Transverse colon (tissue), 4 donors: ENCODE data around the gene MUSTN1. TPM values are rescaled to one million over a fixed set of nuclear protein-coding genes. Genes with fewer than 3 reads are reported as not detected.

Experiments
- DNase-seq: peaks from one replicate; pipeline ENCODE4 v3.0.0-alpha.2; 2019
- H3K27ac ChIP-seq, 4 donors: fragments of 200-600 bp; sonication (generic); 2 replicates each; pipeline ENCODE4 v1.5.1; 2016 to 2018; ENCODE audit warnings: inconsistent platforms in 4 of 4
- H3K27me3 ChIP-seq: fragments of 200-600 bp; sonication (generic); 2 replicates; pipeline ENCODE4 v1.5.1; 2017; ENCODE audit warnings: inconsistent platforms
- H3K36me3 ChIP-seq, 4 donors: fragments of 200-600 bp; sonication (generic); 2 replicates each; pipeline ENCODE4 v1.5.1; 2017 to 2019; ENCODE audit warnings: inconsistent platforms in 4 of 4
- H3K4me1 ChIP-seq, 4 donors: fragments of 200-600 bp; sonication (generic); 2 replicates each; pipeline ENCODE4 v1.5.1; 2017 to 2020; ENCODE audit warnings: inconsistent platforms in 4 of 4
- H3K4me3 ChIP-seq, 4 donors: fragments of 200-600 bp; sonication (generic); 1 replicate in 1 of 4; 2 replicates in 3 of 4; pipeline versions ENCODE4 v1.5.1 to v1.6.1; 2017 to 2019; ENCODE audit warnings: inconsistent platforms in 4 of 4
- H3K9me3 ChIP-seq, 2 donors: fragments of 200-600 bp; sonication (generic); 2 replicates each; pipeline ENCODE4 v1.5.1; 2017 to 2019; ENCODE audit warnings: inconsistent platforms in 2 of 2
- EP300 ChIP-seq: sonication (generic); formaldehyde crosslinking; IDR thresholded peaks from one replicate; pipeline ENCODE4 v1.6.1; 2017; ENCODE audit warnings: antibody characterized with exemption, low read depth
- POLR2A ChIP-seq: fragments of 450-650 bp; IDR thresholded peaks from one replicate; pipeline ENCODE4 v1.6.1; 2016; ENCODE audit warnings: antibody characterized with exemption, mild to moderate bottlenecking, moderate library complexity
- POLR2AphosphoS5 ChIP-seq, 3 donors: sonication (generic); formaldehyde crosslinking; IDR thresholded peaks; one replicate each; pipeline ENCODE4 v1.6.1; 2016; ENCODE audit warnings: antibody characterized with exemption in 3 of 3
- WGBS, 2 donors: methylation state at CpG; one replicate each; pipeline ENCODE4 v1.1.5; 2018; ENCODE audit warnings: low coverage in 1 of 2; 5-methylcytosine and 5-hydroxymethylcytosine counted together
- in situ Hi-C, 4 donors: fragments of 200-750 bp; cut with MboI; loops; one replicate each; pipeline versions ENCODE4 v1.15.0 to v1.15.1; 2017; ENCODE audit warnings: low sequenced_read_pairs in 3 of 4, low pct_ligation_motif_present in 1 of 4, low pct_unique_long_range_greater_than_20kb in 1 of 4
- intact Hi-C: fragments of 100-400 bp; cut with DNase I; formaldehyde crosslinking; loops from one replicate; pipeline ENCODE4 v1.15.1; 2023; ENCODE audit warnings: low total_unique reads
- total RNA-seq, 4 donors: library from RNA; depleted of rRNA; stranded (reverse); fragments of >200 nt; gene quantifications; one replicate each; pipeline ENCODE4 v1.1.0, GENCODE V29; 2016
- TF ChIP-seq, protein P1 (sequence below), 5 experiments: fragments of 200-600 bp in 3 of 5; fragments of 450-650 bp in 2 of 5; sonication (generic) in 3 of 5; IDR thresholded peaks; 1 replicate in 2 of 5; 2 replicates in 3 of 5; pipeline ENCODE4 v1.5.1; 2016 to 2017; ENCODE audit warnings: antibody characterized with exemption in 5 of 5, inconsistent platforms in 3 of 5, mild to moderate bottlenecking in 2 of 5, moderate library complexity in 1 of 5

MUSTN1 gene
- total RNA-seq, 4 donors from 2014 or later = 3.0 to 26.5 (median 11.8) TPM

- Histone ChIP-seq H3K9me3 (no peaks in the 10 kb centered on the region), H3K27me3 (no peaks in the 10 kb centered on the region), H3K4me3 (no peak overlapping the region), H3K4me1 (no peaks in the 10 kb centered on the region), H3K27ac (no peak overlapping the region), H3K36me3 (no peaks in the 10 kb centered on the region)
- in situ Hi-C loops = no loop called here
- no peak for TF ChIP-seq EP300
- TF ChIP-seq POLR2A = no peak
- TF ChIP-seq, protein P1, sequence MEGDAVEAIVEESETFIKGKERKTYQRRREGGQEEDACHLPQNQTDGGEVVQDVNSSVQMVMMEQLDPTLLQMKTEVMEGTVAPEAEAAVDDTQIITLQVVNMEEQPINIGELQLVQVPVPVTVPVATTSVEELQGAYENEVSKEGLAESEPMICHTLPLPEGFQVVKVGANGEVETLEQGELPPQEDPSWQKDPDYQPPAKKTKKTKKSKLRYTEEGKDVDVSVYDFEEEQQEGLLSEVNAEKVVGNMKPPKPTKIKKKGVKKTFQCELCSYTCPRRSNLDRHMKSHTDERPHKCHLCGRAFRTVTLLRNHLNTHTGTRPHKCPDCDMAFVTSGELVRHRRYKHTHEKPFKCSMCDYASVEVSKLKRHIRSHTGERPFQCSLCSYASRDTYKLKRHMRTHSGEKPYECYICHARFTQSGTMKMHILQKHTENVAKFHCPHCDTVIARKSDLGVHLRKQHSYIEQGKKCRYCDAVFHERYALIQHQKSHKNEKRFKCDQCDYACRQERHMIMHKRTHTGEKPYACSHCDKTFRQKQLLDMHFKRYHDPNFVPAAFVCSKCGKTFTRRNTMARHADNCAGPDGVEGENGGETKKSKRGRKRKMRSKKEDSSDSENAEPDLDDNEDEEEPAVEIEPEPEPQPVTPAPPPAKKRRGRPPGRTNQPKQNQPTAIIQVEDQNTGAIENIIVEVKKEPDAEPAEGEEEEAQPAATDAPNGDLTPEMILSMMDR (IDR thresholded peaks at IDR 0.05) = no peak
- TF ChIP-seq POLR2AphosphoS5 (IDR thresholded peaks at IDR 0.05) = no peak
- intact Hi-C loops = no loop called here
- no peak for DNase-seq
- 60% methylated on average over 9 of the region's 9 CpGs; no CpG with 5 or more reads in 1 of the 2 donors for WGBS, 2 donors
Observed at GRCh38 chr3:52795298-52795900, 39.4 kb downstream of the MUSTN1 start.

GRCh38 chr3:52794612-52795099 lies 40.2 kb downstream of the MUSTN1 start, which contains the start of gene ITIH3:
ITIH3 (plus strand) TSS chr3:52794796; CDS start chr3:52794804, 8 bp downstream.
- TF ChIP-seq, protein P1 (IDR thresholded peaks at IDR 0.05) = no peak
- TF ChIP-seq EP300 (no peak), POLR2AphosphoS5 (IDR thresholded peaks at IDR 0.05) (no peak), POLR2A (no peak)
- intact Hi-C loops = no loop called here
- in situ Hi-C loops = no loop called here

DNA sequence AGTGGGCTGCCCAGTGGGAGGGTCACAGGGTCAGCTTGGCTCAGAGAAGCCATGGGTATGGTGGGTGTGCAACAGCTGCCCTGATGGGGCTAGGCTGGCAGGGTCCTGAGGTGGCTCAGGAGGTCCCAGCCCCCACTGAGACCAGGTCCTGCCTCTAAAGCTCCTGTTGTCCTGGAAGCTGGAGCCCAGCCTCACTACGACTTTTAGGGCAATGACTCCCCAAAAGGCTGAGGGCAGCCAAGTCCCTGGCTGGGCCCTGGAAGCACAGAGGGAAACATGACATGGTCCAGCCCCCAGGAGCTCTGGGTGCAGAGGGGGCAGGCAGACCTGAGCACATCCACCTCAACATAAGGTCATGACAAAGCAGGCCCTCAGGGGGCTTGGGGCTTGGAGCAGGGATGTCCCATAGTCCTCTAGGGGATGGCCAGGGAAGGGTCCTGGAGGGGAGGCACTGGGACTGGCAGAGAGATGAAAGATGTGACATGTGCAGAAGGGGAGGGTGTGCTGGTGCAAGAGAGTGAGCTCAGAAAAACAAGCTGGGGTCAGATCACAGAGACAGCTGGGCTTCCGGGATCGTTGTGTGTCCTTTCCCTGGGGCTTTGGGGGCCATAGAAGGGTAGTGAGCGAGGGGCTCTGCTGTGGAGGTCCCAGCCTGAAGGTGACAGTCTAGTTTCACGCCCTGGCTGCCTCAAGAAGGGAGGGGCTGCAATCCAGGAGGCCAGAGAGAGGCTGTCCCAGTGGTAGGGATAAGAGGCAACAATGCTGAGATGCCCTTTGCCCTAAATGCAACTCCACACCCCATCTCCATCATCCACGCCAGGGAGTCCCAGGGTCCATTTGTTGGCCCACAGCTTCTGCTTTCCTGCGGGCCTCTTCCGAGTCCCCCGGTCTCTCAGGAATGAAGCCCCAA lies 40.9 kb downstream of the MUSTN1 start:
- in situ Hi-C loops (no loop called here), intact Hi-C loops (no loop called here)
- Histone ChIP-seq H3K4me3 (no peak overlapping the region), H3K27me3 (no peaks in the 10 kb centered on the region), H3K36me3 (no peaks in the 10 kb centered on the region), H3K9me3 (no peaks in the 10 kb centered on the region), H3K27ac (no peak overlapping the region), H3K4me1 (no peaks in the 10 kb centered on the region)
- TF ChIP-seq, protein P1 (IDR thresholded peaks at IDR 0.05) = no peak
- TF ChIP-seq EP300 (no peak), POLR2AphosphoS5 (IDR thresholded peaks at IDR 0.05) (no peak)
- no peak for DNase-seq
- WGBS, 2 donors = 80% methylated on average over 8 of the region's 9 CpGs; no CpG with 5 or more reads in 1 of the 2 donors

More at GRCh38 chr3:52794612-52795099, 40.2 kb downstream of the MUSTN1 start, which contains the start of gene ITIH3:
- no peaks in the 10 kb centered on the region for H3K27me3 ChIP-seq
- H3K4me3 ChIP-seq = no peak within 1 kb of the TSS
- DNase-seq = no peak
- H3K4me1 ChIP-seq = no peaks in the 10 kb centered on the region
- 87 to 100% methylated on average over 1 to 10 of the region's 10 CpGs for WGBS, 2 donors
- H3K27ac ChIP-seq = no peak within 1 kb of the TSS
- H3K36me3 ChIP-seq = no peaks in the 10 kb centered on the region
- no peaks in the 10 kb centered on the region for H3K9me3 ChIP-seq

- no peak for DNase-seq
- Histone ChIP-seq H3K4me1 (no peaks in the 10 kb centered on the region), H3K36me3 (no peaks in the 10 kb centered on the region), H3K4me3 (no peak overlapping the region), H3K9me3 (no peaks in the 10 kb centered on the region), H3K27me3 (no peaks in the 10 kb centered on the region), H3K27ac (no peak overlapping the region)
- in situ Hi-C loops = no loop called here
- intact Hi-C loops = no loop called here
- 72% methylated on average over 18 of the region's 18 CpGs; no CpG with 5 or more reads in 1 of the 2 donors for WGBS, 2 donors
- TF ChIP-seq POLR2A (no peak), POLR2AphosphoS5 (IDR thresholded peaks at IDR 0.05) (no peak), EP300 (no peak)
- TF ChIP-seq, protein P1 (IDR thresholded peaks at IDR 0.05) = no peak
Observed at GRCh38 chr3:52792961-52793695, 41.7 kb downstream of the MUSTN1 start.
